ENCODE data around the gene CADPS2. TPM values are rescaled to one million over a fixed set of nuclear protein-coding genes. Genes with fewer than 3 reads are reported as not detected.

The CADPS2 gene
- total and polyA plus RNA-seq, 10 of the 15 experiments (the other 5 are each of a cell fraction or from before 2014, with no cell fraction given): 0.05 to 7.5 (median 0.25) TPM

DNA sequence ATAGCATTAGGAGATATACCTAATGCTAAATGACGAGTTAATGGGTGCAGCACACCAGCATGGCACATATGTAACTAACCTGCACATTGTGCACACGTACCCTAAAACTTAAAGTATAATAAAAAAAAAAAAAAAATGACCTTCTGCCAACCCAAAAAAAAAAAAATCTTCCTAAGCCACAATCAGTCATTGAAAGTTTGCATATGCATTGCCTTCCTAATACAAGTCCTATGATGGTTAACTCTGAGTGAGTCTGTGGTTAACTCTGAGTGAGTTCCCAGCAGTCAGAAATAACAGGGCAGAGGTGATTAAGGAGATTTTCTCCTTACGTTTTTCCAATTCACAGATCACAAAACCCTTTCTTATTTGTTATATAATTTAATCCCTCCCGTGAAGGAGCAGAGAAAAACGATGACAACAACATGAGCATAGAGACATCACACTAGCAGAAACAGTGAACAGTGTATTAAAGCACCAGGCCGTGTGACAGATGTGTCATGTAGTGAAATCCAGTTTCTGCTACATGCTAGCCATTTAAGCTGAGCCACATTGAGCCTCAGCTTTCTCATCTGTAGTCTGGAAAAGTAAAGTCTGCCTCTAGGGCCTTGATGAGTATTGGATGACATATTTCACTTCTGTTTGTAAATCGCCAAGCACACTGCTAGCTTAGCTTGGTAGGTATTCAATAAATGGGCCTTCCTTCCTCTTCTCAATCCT is 176.2 kb downstream of the CADPS2 start:
- H3K27ac ChIP-seq (ENCODE audit: control insufficient read depth, insufficient read depth): no peak overlapping the region
- WGBS (ENCODE audit: insufficient coverage, insufficient replicate concordance, low lambda C conversion rate, missing lambda C conversion rate): 5% methylated on average over 7 of the region's 7 CpGs
- ChIA-PET SMC1A (ENCODE audit: uncharacterized antibody, unreplicated experiment) (interaction anchor here (0.9 to 1.7 kb wide), 9 partner anchors 11 to 176 kb away, joined by 3 to 8 read pairs (median 4); partner anchors contain the start of genes CADPS2 and RNF133), CTCF (interaction anchor here (0.7 to 1.0 kb wide), 3 partner anchors 11 to 29 kb away, joined by 3 to 4 read pairs (median 3); partner anchors contain the start of gene RNF133), RAD21 (ENCODE audit: unreplicated experiment) (interaction anchor here (0.7 to 1.7 kb wide), 4 partner anchors 9 to 197 kb away, joined by 3 to 10 read pairs (median 4); partner anchors contain the start of gene RNF133), POLR2A (no interaction called here)
- intact Hi-C loops (cut with micrococcal nuclease; ENCODE audit: unreplicated experiment) (loop anchor here (5.0 kb wide), 1 partner anchor 78 kb away; no protein-coding TSS in a partner anchor), in situ Hi-C loops (cut with MboI) (no loop called here)
- no peak for FAIRE-seq
- no peaks in the 10 kb centered on the region for H3K4me1 ChIP-seq (ENCODE audit: control insufficient read depth, insufficient read depth, low read length)
- peak; percentile 90; the same call in 1 of the 3 replicates for TF ChIP-seq POU2F2 (IDR thresholded peaks at IDR 0.05; ENCODE audit: borderline replicate concordance, low read depth, low read length)
- no peak for TF ChIP-seq FOXM1 (IDR thresholded peaks at IDR 0.05; ENCODE audit: low read depth, low read length)
- TF ChIP-seq SMAD5 (IDR thresholded peaks at IDR 0.05; ENCODE audit: low read depth): no peak
- TF ChIP-seq E4F1 (IDR thresholded peaks at IDR 0.05; ENCODE audit: borderline replicate concordance, partially characterized antibody): no peak
- no peak for TF ChIP-seq ZZZ3 (IDR thresholded peaks at IDR 0.05; ENCODE audit: control insufficient read depth, insufficient read length, low read depth)
- no peak for TF ChIP-seq NR2F1 (conservative IDR thresholded peaks at IDR 0.05)
- no peak for TF ChIP-seq NRF1 (conservative IDR thresholded peaks at IDR 0.05; ENCODE audit: low read depth, low read length)
- TF ChIP-seq ZNF384 (IDR thresholded peaks at IDR 0.05; ENCODE audit: borderline replicate concordance, low read depth, low read length): peak; percentile 63; the same call in 1 of the 2 replicates
- peak; percentile 44; the same call in 1 of the 2 replicates for TF ChIP-seq SMARCA5 (IDR thresholded peaks at IDR 0.05)
- 0 out of 2 replicates have a peak, but pooled peaks have one; percentile 24 for TF ChIP-seq IKZF1 (conservative IDR thresholded peaks at IDR 0.05)
- TF ChIP-seq, protein P1, sequence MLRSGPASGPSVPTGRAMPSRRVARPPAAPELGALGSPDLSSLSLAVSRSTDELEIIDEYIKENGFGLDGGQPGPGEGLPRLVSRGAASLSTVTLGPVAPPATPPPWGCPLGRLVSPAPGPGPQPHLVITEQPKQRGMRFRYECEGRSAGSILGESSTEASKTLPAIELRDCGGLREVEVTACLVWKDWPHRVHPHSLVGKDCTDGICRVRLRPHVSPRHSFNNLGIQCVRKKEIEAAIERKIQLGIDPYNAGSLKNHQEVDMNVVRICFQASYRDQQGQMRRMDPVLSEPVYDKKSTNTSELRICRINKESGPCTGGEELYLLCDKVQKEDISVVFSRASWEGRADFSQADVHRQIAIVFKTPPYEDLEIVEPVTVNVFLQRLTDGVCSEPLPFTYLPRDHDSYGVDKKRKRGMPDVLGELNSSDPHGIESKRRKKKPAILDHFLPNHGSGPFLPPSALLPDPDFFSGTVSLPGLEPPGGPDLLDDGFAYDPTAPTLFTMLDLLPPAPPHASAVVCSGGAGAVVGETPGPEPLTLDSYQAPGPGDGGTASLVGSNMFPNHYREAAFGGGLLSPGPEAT (IDR thresholded peaks at IDR 0.05; ENCODE audit: low read depth): peak; percentile 43; the same call in 1 of the 2 replicates
- TF ChIP-seq USF1 (IDR thresholded peaks at IDR 0.05; ENCODE audit: borderline replicate concordance, extremely low read length, insufficient read depth, low read depth, low read length): no peak
- TF ChIP-seq IKZF2 (IDR thresholded peaks at IDR 0.05): peak; percentile 30 to 43; a peak in 1 of 4 replicates
- peak; percentile 16; the same call in 1 of the 2 replicates for TF ChIP-seq MTA2 (IDR thresholded peaks at IDR 0.05; ENCODE audit: low read depth)
- TF ChIP-seq ATF7 (IDR thresholded peaks at IDR 0.05; ENCODE audit: low read depth): peak; percentile 55; the same call in 1 of the 2 replicates
- no peaks in the 10 kb centered on the region for H3K9me3 ChIP-seq (replicated peaks; ENCODE audit: control insufficient read depth, insufficient read depth, low read length)
- H2AFZ ChIP-seq (ENCODE audit: control insufficient read depth, low read depth, low read length): no peak overlapping the region
- H3K4me2 ChIP-seq (ENCODE audit: control insufficient read depth, insufficient read depth): no peak overlapping the region
- no peak overlapping the region for H3K9ac ChIP-seq (ENCODE audit: control insufficient read depth, insufficient read depth, low read length)
- peak; percentile 89 for ATAC-seq
- DNase-seq (ENCODE audit: low read depth, low spot score): peak; percentile 7
- H4K20me1 ChIP-seq (ENCODE audit: control insufficient read depth, insufficient read depth): no peaks in the 10 kb centered on the region
- BruUV-seq (replicated peaks): no TSS peak
- no peaks in the 10 kb centered on the region for H3K36me3 ChIP-seq (ENCODE audit: control insufficient read depth in 2 of 2, insufficient read depth in 2 of 2, low read length in 1 of 2)
- H3K27me3 ChIP-seq (replicated peaks in 1 of 2; ENCODE audit: control insufficient read depth in 2 of 2, insufficient read depth in 2 of 2, low read length in 1 of 2): no peaks in the 10 kb centered on the region
- no peak overlapping the region for H3K4me3 ChIP-seq
- no peaks in the 10 kb centered on the region for H3K79me2 ChIP-seq (ENCODE audit: control insufficient read depth, insufficient read depth, low read length)
